Stimulated activated CD8-positive, alpha-beta memory T cell treated with anti-CD3 and anti-CD28 coated beads, Interleukin-7, amount 100 ng/mL, for 48 hours (primary cell): ENCODE data around the gene RYR3.
"Not testable (repeated sequence)": the region's sequence is repeated elsewhere in the genome, so short reads cannot be mapped to it uniquely, and the experiment has no call there.

Experiments
- DNase-seq, 2 donors: peaks; one replicate each; pipeline ENCODE4 v3.0.0-alpha.2; 2020; ENCODE audit warnings: low read depth in 1 of 2; ENCODE audit errors: extremely low read depth in 1 of 2

The RYR3 gene

DNA sequence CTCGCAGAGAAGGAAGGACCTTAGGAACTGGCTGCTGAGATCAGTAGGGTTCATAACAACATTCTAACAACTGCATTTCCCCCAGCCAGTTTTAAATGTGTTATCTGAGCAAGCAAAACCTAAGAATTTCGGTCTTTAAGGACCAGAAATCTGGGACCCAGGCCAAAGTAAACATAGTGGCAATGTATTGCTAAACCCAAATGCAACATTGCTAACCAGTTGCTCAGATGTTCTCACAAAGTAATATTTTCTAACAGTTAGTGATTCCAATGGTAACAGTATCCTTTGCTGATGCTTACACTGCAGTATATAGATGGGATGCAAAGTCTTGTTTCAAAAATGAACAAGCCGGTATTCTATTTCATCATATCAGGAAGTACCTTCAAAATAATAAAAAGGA, 254.3 kb downstream of the RYR3 start:
- no peak for DNase-seq

DNA sequence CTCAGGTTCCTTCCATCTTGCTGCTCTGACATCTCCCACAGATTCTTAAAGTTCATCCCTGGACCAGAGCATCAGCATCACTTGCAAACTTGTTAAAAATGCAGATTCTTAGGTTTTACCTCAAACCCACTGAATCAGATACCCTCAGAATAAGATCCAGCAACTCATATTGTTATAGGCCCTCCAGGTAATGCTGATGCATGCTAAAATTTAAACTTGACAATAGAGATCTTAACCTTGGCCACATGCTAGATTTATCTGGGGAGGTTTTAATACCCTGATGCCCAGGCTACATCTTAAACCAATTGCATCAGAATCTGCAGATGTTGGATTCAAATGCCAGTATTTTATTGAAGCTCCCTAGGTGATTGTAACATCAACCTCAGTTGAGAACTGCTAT, 256.9 kb downstream of the RYR3 start:
- no peak for DNase-seq

DNA sequence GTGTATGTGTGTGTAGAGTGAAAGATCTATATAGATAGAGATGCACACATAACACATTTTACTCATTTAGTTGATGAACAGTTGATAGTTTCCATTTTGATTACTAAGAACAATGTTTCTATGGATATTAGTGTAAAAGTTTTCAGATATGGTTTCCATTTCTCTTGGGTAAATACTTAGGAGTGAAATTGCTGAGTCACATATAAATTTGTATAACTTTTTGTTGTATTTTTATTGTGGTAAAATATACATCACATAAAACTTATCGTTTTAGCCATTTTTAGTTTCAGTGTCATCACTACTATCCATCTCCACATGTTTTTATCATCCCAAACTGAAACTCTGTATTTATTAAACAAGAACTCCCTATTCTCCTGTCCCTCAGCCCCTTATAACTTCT, 258.3 kb downstream of the RYR3 start:
- no peak for DNase-seq

DNA sequence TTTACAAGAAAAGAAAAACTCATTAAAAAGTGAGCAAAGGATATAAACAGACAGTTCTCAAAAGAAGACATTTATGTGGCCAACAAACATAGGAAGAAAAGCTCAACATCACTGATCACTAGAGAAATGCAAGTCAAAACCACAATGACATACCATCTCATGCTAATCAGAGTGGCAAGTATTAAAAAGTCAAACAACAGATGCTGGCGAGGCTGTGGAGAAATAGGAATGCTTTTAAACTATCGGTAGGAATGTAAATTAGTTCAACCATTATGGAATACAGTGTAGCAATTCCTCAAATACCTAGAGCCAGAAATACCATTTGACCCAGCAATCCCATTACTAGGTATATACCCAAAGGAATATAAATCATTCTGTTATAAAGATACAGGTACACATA, 267.1 kb downstream of the RYR3 start:
- not testable (repeated sequence) for DNase-seq

DNA sequence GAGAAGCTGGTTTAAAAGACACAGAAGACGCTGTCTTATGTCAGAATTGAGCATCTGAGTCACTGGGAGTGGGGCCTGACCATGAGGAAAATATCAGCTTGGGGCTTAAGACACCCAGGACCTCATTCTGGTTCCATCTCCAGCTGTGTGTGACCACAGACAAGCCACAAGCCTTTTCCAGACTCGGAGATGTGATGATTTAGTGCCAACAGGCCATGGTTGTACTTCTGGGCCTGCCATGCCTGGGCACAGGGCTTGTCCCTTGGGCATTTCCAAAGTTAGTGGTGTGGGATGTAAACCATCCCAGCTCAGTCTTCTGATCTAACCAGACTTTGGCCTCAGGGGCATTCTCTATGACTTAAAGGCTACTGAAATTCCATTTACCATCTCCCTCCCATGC, 269.8 kb downstream of the RYR3 start:
- DNase-seq = no peak

DNA sequence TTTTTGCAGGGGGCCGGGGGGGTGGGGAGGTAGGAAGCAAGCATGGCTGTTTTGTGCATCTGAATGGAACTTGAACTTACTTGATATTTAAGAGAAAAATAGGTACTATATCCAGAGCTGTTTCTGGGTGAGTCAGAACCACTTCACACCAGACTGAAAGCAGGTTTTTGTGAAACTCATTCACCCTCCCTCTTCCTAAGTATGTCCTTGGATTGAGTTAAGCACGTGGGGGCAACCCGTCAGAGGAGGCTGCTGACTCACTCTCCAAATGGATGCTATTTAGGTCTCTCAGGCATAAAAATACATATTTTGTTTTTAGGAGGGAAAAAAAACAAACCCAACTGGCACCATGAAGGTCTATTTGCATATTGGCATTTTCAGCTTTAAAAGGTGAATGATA, 270.3 kb downstream of the RYR3 start:
- no peak for DNase-seq

DNA sequence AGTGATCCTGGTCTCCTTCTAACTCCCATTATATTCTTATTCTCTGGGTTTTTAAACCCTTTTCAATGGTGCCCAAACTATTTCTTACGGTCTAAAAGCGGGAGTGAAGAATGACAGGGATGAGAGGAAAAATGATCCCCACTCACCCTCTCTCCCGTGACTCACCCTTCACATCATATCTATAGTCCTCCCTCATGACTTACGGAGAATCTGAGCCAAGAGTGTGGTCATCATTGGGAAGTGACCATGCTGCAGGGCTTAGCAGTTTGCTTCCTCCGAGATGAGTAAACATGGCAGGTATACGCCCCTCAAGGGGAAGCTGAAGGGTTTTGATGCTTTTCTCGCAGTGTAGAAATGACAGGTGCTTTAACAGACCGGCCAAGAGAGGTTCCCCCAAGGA, 274.0 kb downstream of the RYR3 start:
- DNase-seq = no peak

DNA sequence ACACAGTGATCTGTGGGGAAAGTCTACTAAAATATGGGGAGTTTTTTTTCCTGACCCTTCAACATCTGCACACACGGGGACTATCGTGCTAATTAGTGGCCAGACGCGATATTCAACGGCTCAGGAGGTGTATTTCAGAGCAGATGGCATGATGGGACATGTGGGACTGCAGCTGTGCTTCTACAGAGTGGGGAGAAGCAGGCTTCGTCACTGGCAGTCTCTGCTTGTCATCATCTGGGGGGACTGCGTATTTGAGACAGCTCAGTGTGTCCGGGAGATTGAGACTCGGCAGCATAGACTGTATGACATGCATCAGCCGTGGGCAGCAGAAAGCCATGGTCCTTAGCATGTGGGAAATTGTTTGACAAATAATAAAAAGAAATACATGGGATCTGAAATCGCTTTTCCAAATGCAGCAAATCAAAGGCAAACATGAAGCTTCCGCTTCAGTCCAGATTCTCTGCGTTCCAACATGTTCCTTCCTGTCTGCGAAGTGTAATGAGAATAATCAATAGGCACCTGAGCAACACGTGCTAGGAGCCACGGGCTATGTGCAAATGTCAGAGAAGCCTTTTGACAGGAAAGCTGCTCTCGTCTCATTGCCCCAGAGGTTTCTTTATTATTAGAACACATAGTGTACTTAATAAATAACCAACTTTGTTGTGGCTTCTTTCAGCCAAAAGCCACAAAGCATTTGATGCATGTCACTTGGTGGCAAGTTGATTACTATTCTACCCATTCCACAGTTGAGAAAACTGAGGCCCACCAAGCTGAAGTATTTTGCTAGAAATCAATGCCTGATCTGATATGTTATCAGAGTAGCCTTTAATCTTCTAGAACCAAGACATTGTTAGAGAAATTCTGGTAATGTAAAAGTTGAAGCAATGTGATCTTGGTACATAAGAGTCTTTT, 276.3 kb downstream of the RYR3 start:
- DNase-seq = no peak

DNA sequence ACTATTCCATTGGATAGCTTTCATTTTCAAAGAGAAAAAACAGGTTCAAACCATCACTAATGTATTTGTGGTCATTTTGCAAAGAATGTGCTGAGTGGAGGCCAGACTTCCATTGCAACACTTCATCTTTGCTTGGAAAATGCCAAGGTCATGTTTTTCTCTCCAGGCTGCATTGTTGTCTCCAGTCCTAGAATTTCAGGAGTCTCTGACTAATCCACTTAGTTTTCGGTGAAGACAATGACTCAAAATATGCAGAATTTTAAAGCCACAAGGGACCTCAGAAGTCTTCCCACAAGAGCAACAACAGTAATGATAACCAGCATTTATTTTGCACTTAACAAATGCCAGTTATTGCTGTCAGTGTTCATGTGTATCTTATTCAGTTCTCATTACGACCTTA, 277.0 kb downstream of the RYR3 start:
- no peak for DNase-seq

DNA sequence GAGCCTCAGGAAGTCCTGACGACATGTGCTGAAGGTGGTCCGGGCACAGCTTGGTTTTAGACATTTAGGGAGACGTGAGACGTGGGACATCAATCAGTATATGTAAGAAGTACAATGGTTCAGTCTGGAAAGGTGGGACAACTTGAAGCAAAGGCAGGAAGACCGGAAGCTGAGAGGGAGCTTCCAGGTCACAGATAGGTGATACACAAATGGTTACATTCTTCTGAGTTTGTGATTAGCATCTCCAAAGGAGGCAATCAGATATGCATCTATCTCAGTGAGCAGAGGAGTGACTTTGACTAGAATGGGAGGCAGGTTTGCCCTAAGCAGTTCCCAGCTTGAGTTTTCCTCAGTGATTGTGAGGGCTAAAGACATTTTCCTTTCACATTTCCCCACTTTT, 282.1 kb downstream of the RYR3 start:
- no peak for DNase-seq

DNA sequence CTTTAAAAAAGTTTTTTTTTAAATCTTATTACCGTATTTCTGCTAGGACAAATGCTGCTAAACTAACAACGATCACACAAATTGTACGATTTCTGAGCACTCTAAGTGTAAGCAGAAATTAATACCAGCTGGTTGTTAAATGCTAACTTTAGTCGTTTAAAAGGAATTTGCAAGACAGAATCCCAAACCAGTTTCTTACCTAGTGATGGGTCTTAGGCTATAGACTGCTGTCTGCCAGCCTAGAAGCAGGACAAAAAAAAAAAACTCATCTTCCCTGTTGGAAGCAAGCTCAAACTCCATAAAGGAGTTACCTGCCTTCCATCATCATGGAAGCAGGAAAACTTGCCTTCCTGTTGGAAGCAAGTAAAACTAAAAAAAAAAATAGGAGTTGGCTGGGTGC, 287.6 kb downstream of the RYR3 start:
- not testable (repeated sequence) for DNase-seq

DNA sequence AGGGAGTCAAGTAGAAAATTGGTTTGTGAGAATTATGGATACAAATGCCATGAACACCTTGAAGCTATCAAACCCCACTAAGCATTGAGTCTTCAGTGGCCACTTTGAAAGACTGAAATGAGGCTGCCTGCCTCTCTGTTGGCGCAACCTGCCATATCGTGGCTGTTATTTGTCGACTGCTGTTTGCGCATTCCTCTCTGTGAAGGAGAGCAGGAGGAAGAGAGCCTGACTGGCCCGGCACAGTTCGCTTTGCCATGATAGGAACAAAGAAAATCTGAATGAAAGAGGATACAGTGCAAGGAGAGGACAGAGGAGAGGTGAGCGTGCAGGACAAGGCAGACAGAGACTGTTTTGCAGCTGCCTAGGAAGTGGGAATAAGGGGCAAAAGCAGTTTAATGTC, 289.4 kb downstream of the RYR3 start:
- DNase-seq = no peak

DNA sequence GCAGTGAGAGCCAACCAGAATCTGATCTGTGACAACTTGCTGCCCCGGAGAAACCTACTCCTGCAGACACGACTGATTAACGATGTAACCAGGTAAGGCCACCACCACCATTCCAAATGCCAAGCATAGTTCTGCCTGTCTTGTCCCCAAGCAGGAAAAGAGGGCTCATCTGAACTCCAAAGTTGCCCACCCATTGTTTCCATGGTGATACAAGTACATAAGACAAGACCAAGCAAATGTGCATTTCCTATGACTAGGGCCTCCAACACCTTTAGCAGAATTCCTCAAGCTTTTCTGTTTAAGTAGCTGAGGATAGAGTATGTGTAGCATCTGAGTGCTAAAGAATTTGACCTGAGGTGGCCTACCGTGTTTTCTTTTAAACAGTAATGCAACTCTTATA, 290.7 kb downstream of the RYR3 start:
- DNase-seq = no peak

DNA sequence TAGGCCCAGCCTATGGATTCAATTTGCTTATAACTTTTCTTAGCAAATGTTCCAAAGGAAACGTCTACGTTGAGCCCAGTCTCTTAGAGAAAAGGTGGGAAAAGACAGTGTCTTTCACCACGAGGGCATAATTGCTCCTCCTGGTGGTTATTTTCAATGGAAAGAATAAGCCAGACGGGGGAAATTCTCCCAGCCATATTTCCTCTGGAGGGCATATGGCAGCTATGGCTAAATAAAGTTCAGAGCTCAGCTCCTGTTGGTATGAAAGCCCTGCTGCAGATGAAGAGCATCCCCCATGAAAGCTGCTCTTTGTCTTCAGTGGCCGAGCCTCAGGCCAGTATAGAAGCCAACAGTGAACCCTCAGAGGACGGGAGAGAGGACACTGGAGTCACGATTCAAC, 297.9 kb downstream of the RYR3 start:
- no peak for DNase-seq

DNA sequence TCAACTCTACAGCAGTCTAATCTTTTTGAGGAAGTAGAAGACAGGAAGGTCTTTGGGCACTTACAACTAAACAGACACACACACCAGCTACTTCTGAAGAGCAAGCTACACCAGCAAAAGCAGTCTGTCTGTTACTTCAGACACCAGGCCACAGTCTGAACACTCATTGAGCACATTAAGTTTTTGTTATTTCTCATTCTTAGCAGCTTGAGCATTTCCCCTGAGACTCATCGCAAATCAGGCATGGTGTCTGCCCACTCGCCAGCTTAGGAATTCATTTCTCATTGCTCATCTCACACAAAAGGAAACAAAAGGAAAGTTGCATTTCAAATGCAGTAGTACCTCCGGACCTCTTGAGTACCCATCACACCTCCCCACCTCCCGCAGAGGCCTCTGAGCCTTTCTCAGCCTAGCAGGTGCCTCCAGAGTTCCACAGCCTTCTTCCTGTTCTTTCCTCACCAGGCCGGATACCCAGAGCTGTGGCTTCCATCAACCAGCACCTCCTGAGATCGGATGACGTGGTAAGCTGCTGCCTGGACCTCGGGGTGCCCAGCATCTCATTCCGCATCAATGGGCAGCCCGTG, 302.0 kb downstream of the RYR3 start:
- no peak for DNase-seq

DNA sequence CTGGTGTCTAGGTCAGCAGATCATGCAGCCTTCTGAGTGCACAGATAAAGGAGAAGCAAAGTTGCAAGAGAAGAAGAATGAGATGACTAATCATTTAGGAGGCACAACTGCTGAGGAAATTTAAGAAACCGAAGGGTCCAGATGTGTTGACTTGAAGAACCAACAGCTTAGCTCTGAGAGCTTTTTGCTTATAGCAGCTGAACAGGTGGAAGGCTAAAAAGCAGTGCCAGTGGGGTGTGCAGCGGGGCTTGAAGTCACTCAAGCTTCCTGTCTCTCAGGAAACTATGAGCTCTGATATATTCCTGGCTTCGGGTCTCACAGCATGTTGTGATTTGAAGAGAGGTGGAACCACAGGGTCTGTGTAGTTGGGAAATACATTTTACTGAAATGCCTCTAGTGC, 305.7 kb downstream of the RYR3 start:
- DNase-seq = no peak

DNA sequence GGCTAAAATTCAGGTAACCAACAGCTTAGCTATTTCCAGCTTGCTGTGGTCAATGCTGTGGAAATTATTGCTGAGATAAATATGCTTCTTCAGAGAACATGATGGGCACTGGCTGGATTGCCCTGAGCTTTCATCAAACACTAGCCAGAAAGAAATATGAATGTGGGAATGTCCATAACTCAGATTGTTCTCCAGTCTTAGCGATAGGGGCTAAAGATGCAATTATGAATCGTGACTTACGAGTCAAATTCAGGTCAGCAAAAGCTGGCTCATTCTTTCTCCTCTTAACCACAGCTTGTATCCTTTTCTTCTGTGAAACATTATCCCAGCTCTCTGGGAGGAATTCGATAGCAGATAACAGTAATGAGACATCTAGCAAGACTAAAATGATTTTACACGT, 307.6 kb downstream of the RYR3 start:
- no peak for DNase-seq

DNA sequence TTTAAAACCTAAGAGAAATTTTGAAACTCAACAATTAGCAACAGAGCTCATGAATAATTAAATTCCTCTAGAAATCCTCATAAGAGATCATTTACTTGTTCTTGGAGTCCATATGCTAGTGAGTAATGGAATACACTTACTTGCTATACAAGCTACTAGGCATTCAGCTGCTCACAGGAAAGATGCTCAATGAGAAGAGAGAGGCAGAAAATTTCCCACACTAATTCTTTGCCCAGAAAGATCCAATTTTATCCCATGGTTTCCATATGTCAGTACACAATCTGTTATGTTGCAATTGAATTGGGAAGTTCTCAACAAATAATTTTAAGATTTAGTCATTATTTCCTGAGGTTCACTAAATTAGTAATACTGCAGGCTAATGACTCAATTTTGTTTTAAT, 310.4 kb downstream of the RYR3 start:
- no peak for DNase-seq

DNA sequence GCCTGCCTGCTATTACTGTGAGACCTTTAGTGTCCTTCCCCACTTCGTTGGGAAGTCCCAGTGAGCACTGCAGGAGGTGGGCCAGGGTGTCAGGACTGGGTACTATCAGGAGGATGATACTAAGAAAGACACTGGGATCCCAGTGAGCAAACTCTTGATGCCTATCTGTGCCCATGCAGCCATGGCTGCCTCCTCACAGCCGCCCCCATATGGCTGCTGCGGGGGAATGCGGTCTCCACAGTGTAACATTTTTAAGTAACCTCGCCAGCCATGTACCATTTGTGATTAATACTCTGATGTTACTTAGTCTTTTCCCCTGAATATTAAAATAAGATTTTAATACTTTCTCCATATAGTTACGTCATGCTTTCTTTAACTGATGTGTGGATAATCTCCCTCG, 312.2 kb downstream of the RYR3 start:
- DNase-seq = no peak

DNA sequence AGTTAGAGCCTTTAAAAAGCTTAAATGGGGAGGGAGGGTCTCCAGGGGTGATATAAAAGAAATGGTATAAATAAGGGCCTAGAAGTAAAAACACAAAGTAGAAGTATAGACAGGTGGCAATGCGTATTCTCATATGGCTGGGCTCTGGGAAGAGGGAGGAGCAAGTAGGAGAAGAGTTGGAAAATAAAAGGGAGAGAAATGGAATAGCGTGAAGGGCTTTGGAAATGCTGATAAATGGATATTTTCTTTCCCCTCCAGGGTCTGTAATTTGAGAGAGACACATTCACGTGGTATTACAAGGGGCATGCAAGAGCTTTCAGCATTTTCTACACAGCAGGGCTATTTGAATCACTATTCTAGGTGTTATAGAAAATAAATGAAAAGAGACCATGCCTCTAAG, 313.7 kb downstream of the RYR3 start:
- no peak for DNase-seq

DNA sequence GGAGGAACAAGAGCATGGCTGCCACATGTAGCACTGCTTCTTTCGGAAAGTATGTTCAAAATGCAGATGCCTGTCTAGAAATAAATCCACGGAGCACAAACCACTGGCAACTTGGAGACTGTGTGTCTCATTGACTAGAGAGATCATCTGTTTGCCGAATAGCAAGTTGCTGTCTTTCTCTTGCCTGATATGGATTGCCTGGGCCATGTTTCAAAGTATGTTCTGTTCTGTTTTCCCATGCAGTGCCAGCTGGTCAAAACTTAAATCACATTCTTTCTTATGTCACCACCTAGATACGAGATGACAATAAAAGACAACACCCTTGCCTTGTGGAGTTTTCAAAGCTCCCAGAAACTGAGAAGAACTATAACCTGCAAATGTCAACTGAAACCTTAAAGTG, 318.9 kb downstream of the RYR3 start:
- no peak for DNase-seq

DNA sequence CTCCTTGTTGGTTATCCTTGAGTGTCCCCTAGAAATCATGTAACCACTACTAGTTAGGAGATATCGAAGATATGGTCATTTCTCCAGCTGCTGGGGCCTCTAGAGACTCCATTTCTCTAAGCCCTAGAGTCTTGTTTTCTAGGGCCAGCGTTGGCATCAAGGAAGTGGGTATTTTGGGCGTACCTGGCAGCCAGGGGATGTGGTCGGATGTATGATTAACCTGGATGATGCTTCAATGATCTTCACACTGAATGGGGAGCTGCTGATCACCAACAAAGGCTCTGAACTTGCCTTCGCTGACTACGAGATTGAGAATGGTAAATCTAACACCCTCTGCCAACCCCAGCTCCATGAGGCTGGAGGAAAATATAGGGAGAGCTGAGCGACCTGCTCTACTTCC, 325.5 kb downstream of the RYR3 start:
- DNase-seq = no peak

DNA sequence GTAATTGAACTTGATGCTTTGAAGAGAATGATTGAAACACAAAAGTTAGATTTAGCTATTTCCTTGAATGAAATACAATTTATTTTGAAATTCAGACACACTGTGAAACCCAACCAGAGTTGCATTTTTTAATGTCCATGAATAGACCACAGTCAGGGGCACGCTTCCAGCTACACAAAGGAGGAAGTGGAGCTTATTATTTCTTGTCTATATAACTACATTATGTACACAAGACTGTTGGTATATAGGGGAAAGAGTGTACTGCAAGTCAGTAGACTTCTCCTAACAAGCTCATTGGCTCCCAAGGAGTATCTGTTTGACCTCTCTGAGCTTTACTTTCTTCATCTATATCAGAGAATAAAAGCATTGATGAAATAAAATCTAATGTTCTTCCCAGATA, 326.2 kb downstream of the RYR3 start:
- no peak for DNase-seq
